H4 (cell line): ENCODE data around the gene CFHR2. TPM values are rescaled to one million over a fixed set of nuclear protein-coding genes. Genes with fewer than 3 reads are reported as not detected.
"Not testable (repeated sequence)": the region's sequence is repeated elsewhere in the genome, so short reads cannot be mapped to it uniquely, and the experiment has no call there.

Experiments used
- DNase-seq: peaks from one replicate; pipeline ENCODE4 v3.0.0-alpha.2; 2015; ENCODE audit warnings: low spot score
- total RNA-seq: library from RNA; depleted of rRNA; stranded (reverse); fragments of >200 nt; shearing (Covaris generic); gene quantifications from 2 replicates; pipeline ENCODE4 v1.2.3, GENCODE V29; 2014; rRNA removed

Gene CFHR2
- not detected in 2 replicates for total RNA-seq

GRCh38 chr1:196943568-196943967 lies at the start of gene CFHR2:
TSS of gene CFHR2 (plus strand) at chr1:196943738. CDS start at chr1:196943881, 143 bp downstream.
- not testable (repeated sequence) for DNase-seq

DNA sequence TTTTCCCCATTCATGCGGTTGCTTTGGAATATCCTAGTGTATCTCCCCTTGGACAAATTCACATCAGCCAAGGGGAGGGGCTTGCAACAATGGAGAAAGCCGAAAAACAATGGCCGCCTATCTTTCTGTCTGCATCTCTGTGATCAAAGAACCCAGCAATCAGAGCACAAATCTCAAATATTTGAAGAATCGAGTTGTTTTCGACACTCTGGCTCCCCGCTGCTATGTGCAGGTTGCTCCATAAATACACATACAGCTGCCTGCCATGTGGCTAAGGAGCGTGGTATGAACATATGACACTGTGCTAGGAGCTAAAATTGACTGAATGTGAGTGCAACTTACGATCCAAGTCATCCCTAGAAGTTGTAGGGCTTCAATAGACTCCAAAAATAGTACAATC lies 47.2 kb upstream of the CFHR2 start:
- DNase-seq, result no peak

DNA sequence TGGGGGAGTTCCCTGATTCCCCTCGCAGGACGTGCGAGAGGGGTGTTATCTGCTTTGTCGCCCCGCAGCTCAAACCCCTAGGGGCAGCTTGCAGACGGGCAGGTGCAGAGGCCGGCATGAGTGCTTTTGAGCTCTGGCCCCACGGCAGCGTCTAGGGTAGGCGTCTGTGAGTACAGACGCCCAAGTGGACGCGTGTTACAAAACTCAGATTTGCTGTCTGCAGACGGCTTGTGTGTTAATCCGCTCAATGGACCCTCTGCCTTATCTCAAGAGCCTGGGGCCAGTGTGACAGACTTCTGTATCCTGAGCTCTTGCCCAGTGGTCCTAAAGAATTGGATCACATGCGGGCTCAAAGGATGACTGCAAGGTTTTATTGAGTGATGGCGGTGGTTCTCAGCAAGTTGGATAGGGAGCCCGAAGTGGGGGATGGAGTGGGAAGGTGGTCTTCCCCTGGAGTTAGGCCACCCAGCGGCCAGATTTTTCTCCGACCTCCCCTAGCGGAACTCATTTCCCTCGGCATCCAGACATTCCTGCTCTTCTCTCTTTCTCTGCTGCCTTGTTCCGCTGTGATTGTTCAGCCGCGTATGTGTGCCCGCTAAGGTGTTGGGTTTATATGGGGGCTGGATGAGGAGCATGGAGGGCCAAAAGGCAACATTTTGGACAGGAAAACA lies 46.2 kb upstream of the CFHR2 start:
- DNase-seq, result no peak

GRCh38 chr1:196902344-196902743 lies 41.2 kb upstream of the CFHR2 start:
- DNase-seq, result no peak

GRCh38 chr1:196910215-196910614 lies 33.3 kb upstream of the CFHR2 start:
- peak; percentile 16 for DNase-seq

GRCh38 chr1:196912283-196912682 lies 31.3 kb upstream of the CFHR2 start:
- DNase-seq, result not testable (repeated sequence)

DNA sequence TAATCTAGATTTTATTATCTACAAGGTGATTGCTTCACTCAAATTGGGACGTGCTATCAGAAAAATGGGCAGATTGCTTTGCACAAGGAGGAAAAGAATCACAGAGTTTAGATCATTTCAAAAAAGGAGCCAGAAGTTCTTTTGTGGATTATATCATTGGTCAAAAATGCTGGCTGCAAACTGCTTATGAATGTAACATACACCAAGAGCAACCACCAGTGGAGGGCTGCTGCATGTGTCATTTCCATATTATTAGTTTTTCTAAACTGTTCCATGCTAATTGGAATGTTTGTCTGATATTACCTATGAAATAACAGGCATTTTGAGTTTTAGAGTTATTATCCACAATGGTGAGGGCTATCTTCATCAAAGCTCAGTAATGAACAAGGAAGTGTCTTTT lies 16.7 kb upstream of the CFHR2 start:
- not testable (repeated sequence) for DNase-seq

- DNase-seq, result not testable (repeated sequence)
Measured at GRCh38 chr1:196932853-196933252, 10.7 kb upstream of the CFHR2 start.

- DNase-seq, result no peak
Measured at GRCh38 chr1:196933531-196934189, 9.9 kb upstream of the CFHR2 start.

DNA sequence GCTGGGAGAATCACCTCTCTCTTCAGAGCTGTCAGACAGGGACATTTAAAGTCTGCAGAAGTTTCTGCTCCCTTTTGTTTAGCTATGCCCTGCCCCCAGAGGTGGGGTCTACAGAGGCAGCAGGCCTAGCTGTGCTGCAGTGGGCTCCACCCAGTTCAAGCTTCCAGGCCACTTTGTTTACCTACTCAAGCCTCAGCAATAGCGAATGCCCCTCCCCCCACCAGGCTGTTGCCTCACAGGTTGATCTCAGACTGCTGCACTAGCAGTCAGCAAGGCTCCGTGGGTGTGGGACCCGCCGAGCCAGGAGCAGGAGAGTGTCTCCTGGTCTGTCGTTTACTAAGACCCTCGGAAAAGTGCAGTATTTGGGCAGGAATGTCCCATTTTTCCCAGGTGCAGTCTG lies 2.1 kb upstream of the CFHR2 start:
- not testable (repeated sequence) for DNase-seq

- DNase-seq, result no peak
Measured at GRCh38 chr1:196951711-196952394, 8.3 kb downstream of the CFHR2 start.

DNA sequence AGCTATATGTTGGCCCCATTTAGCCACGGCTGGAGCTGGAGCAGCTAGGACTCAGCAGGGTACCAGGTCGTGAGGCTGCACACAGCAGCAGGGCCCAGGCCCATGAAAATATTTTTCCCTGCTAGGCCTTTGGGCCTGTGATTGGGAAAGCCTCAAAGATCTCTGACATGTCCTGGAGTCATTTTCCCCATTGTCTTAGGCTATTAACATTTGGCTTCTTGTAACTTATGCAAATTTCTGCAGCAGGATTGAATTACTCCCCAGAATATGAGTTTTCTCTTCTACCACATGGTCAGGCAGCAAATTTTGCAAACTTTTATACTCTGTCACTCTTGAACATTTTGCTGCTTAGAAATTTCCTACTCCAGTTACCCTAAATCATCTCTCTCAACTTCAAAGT lies 11.2 kb downstream of the CFHR2 start:
- DNase-seq, result no peak

GRCh38 chr1:196955926-196956325 lies 12.4 kb downstream of the CFHR2 start:
- DNase-seq, result no peak

DNA sequence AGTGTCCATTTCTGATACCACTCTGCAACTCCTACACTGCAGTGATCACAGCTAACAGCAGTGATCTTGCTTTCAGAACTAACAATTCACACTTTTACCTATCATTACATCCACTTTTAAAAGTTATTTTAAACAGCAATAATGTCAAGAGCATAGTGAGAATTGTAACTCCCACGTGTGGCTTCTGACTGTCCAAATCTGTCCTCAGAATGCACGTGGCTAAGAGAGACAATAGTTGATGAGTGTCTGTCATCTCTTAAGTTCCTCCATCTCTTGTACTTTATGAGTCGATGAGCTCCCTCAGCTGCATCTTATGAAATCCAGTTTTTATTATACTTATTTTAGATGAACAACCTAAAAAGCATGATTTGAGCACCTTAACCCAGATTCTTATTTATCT lies 17.3 kb downstream of the CFHR2 start:
- no peak for DNase-seq

DNA sequence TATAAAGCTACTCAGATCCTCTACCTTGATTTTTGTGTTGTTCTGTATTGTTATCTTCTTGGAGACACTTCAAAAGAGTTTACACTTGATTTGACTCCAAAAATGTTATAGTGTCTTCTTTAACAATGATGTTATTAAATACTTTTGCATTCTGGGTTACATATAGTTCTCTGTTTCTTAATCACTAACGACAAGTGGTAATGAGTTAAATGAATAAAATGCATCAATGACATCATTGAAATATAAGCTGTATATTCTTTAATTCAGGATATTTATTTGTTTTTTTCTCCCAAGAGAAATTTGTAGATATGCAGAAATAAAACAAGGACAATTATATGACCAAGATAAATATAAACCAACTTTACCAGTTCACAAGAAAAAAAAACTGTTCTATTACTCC lies 26.6 kb downstream of the CFHR2 start:
- DNase-seq, result no peak

GRCh38 chr1:196976278-196976677 lies 32.7 kb downstream of the CFHR2 start:
- no peak for DNase-seq

- DNase-seq, result no peak
Measured at GRCh38 chr1:196977278-196977677, 33.7 kb downstream of the CFHR2 start, which contains the start of gene CFHR5. TSS of gene CFHR5 (plus strand) at chr1:196977556. CDS start at chr1:196977665, 109 bp downstream.

DNA sequence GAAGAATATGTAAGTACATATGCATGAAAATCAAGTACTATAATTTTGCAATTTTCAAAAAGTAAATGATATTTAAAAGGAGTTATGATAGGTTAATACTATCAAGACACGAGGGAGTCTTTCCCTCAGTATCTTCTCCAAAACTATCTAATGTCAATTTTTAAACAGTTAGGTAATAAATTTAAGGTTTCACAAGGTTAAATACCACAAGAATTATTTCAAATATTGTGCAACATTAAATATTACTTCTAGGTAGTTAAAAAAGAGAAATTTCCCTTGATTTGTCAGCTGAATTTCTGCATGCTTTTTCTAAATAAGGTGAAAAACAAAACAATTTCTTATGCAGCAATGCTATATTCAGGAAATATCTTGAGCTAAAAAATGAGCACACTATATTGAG lies 37.3 kb downstream of the CFHR2 start:
- no peak for DNase-seq

DNA sequence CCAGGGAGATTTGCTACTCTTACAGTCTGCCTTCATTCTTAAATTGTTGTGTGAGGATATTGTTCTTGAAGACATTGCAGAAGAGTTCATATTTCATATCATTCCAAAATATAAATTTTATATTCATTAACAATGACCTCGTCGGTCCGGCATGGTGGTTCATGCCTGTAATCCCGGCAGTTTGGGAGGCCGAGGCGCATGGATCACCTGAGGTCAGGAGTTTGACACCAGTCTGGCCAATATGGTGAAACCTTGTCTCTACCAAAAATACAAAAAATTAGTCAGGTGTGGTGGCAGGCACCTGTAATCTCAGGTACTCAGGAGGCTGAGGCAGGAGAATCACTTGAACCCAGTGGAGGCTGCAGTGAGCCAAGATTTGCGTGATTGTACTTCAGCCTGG lies 38.7 kb downstream of the CFHR2 start:
- DNase-seq, result not testable (repeated sequence)

- DNase-seq, result peak; percentile 74
Measured at GRCh38 chr1:196991919-196992651, 48.5 kb downstream of the CFHR2 start.

DNA sequence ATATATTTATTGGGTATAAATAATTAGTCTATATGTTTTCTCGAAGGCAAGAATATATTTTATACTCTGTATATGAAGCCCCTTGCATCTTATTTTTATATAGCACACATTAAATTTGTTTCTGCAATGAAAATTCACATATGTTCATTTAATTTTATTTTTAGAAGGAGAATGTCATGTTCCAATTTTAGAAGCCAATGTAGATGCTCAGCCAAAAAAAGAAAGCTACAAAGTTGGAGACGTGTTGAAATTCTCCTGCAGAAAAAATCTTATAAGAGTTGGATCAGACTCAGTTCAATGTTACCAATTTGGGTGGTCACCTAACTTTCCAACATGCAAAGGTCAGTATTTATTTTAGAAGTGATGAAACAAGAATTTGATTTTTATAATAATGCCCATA lies 50.4 kb downstream of the CFHR2 start:
- no peak for DNase-seq

- no peak for DNase-seq
Measured at GRCh38 chr1:196997423-196997822, 53.9 kb downstream of the CFHR2 start.
